ENCODE results near the gene GOLGA6L7.

DNA sequence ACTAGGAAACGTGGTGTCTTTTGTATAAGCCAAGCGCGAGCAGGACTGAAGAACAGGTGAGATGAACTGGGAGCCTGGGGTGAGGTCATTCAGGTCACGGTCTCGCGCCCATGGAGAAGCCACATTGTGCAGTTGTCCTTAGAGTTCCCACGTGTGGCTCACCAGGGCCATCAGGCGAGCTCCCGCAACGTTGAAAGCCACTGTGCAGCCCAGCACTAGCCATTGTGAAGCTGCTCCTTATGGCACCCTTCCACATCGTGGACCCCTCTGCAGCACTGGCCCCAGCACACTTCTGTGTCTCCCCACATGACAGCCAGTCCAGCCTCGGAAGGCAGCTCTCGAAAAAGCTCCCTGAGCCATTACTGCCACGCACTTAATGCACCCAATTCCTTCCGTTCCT lies 29.8 kb upstream of the GOLGA6L7 start:
- TF ChIP-seq, protein P1, sequence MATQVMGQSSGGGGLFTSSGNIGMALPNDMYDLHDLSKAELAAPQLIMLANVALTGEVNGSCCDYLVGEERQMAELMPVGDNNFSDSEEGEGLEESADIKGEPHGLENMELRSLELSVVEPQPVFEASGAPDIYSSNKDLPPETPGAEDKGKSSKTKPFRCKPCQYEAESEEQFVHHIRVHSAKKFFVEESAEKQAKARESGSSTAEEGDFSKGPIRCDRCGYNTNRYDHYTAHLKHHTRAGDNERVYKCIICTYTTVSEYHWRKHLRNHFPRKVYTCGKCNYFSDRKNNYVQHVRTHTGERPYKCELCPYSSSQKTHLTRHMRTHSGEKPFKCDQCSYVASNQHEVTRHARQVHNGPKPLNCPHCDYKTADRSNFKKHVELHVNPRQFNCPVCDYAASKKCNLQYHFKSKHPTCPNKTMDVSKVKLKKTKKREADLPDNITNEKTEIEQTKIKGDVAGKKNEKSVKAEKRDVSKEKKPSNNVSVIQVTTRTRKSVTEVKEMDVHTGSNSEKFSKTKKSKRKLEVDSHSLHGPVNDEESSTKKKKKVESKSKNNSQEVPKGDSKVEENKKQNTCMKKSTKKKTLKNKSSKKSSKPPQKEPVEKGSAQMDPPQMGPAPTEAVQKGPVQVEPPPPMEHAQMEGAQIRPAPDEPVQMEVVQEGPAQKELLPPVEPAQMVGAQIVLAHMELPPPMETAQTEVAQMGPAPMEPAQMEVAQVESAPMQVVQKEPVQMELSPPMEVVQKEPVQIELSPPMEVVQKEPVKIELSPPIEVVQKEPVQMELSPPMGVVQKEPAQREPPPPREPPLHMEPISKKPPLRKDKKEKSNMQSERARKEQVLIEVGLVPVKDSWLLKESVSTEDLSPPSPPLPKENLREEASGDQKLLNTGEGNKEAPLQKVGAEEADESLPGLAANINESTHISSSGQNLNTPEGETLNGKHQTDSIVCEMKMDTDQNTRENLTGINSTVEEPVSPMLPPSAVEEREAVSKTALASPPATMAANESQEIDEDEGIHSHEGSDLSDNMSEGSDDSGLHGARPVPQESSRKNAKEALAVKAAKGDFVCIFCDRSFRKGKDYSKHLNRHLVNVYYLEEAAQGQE (IDR thresholded peaks at IDR 0.05; ENCODE audit: borderline replicate concordance), result no peak
- TF ChIP-seq, protein P2, sequence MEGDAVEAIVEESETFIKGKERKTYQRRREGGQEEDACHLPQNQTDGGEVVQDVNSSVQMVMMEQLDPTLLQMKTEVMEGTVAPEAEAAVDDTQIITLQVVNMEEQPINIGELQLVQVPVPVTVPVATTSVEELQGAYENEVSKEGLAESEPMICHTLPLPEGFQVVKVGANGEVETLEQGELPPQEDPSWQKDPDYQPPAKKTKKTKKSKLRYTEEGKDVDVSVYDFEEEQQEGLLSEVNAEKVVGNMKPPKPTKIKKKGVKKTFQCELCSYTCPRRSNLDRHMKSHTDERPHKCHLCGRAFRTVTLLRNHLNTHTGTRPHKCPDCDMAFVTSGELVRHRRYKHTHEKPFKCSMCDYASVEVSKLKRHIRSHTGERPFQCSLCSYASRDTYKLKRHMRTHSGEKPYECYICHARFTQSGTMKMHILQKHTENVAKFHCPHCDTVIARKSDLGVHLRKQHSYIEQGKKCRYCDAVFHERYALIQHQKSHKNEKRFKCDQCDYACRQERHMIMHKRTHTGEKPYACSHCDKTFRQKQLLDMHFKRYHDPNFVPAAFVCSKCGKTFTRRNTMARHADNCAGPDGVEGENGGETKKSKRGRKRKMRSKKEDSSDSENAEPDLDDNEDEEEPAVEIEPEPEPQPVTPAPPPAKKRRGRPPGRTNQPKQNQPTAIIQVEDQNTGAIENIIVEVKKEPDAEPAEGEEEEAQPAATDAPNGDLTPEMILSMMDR (IDR thresholded peaks at IDR 0.05; ENCODE audit: poor library complexity, severe bottlenecking), result no peak
- TF ChIP-seq TAF1 (IDR thresholded peaks at IDR 0.05; ENCODE audit: low read depth) (no peak), RAD21 (conservative IDR thresholded peaks at IDR 0.05) (no peak), EZH2 (IDR thresholded peaks at IDR 0.05; ENCODE audit: borderline replicate concordance, insufficient read depth, low read length, poor library complexity, severe bottlenecking) (no peak), POLR2AphosphoS5 (IDR thresholded peaks at IDR 0.05) (no peak), EP300 (conservative IDR thresholded peaks at IDR 0.05; ENCODE audit: poor library complexity, severe bottlenecking) (no peak), SMC3 (conservative IDR thresholded peaks at IDR 0.05; ENCODE audit: poor library complexity) (no peak)
